Kidney (tissue), 14 donors: ENCODE measurements around the gene METTL23. TPM values are rescaled to one million over a fixed set of nuclear protein-coding genes. Genes with fewer than 3 reads are reported as not detected.
"Not testable (repeated sequence)": the region's sequence is repeated elsewhere in the genome, so short reads cannot be mapped to it uniquely, and the experiment has no call there.

Experiments used
- DNase-seq, 5 donors: peaks; one replicate each; pipeline ENCODE4 v3.0.0-alpha.2; 2013 to 2020
- FAIRE-seq: peaks from 2 replicates; lab custom pipeline; 2012; peaks lifted over from hg19 to GRCh38; lab: Jason Lieb, UNC
- H3K27ac ChIP-seq, 2 donors: one replicate each; pipeline ENCODE4 v1.7.0; 2013; ENCODE audit warnings: low read depth in 2 of 2, low read length in 2 of 2, inconsistent platforms in 1 of 2
- H3K27me3 ChIP-seq: one replicate; pipeline ENCODE4 v1.7.1; 2013; ENCODE audit warnings: low read length, inconsistent platforms; ENCODE audit not compliant: control insufficient read depth, insufficient read depth
- H3K36me3 ChIP-seq, 3 donors: one replicate each; pipeline versions ENCODE4 v1.7.0 to v1.7.1; 2013; ENCODE audit warnings: low read length in 3 of 3, control low read depth in 1 of 3, inconsistent platforms in 1 of 3; ENCODE audit not compliant: insufficient read depth in 3 of 3, control insufficient read depth in 2 of 3
- H3K4me1 ChIP-seq, 3 donors: one replicate each; pipeline versions ENCODE4 v1.7.0 to v1.7.1; 2013; ENCODE audit warnings: low read length in 3 of 3, inconsistent platforms in 1 of 3, low read depth in 1 of 3; ENCODE audit not compliant: control insufficient read depth in 2 of 3, insufficient read depth in 2 of 3
- H3K4me3 ChIP-seq, 3 donors: one replicate each; pipeline versions ENCODE4 v1.7.0 to v1.8.1; 2013; ENCODE audit warnings: low read length in 3 of 3, control low read depth in 1 of 3, inconsistent platforms in 1 of 3
- H3K9ac ChIP-seq, 3 donors: one replicate each; pipeline versions ENCODE4 v1.7.0 to v1.7.1; 2013; ENCODE audit warnings: low read length in 3 of 3, control low read depth in 1 of 3, inconsistent platforms in 1 of 3
- H3K9me3 ChIP-seq, 3 donors: one replicate each; pipeline versions ENCODE4 v1.7.0 to v1.7.1; 2013; ENCODE audit warnings: low read length in 3 of 3, control low read depth in 1 of 3, inconsistent platforms in 1 of 3; ENCODE audit not compliant: control insufficient read depth in 2 of 3, insufficient read depth in 1 of 3
- intact Hi-C: fragments of 100-400 bp; cut with DNase I; formaldehyde crosslinking; loops from one replicate; pipeline ENCODE4 v1.11.1; 2022
- polyA plus RNA-seq: library from polyadenylated mRNA; stranded (reverse); fragments of 350-450 nt; fragmentation: Illumina TruSeq; extraction: RNeasy Lipid Tissue Mini Kit (QIAGEN cat#74804); gene quantifications from one replicate; pipeline ENCODE4 v1.2.3, GENCODE V29; 2014; ENCODE audit warnings: low read depth, low replicate concordance; ENCODE audit not compliant: insufficient read depth
- total RNA-seq: library from RNA; stranded (reverse); fragmentation: NEBNext Ultra II Directional; extraction: Animal tissue kit (Norgen Biotek cat#: 25700); gene quantifications from one replicate; pipeline ENCODE4 v1.2.1, GENCODE V29; 2021
- TF ChIP-seq, protein P1 (sequence below): IDR thresholded peaks from 3 replicates; pipeline ENCODE4 v1.5.1; 2012; ENCODE audit warnings: mild to moderate bottlenecking, moderate library complexity, borderline replicate concordance; ENCODE audit not compliant: insufficient read depth; ENCODE audit errors: extremely low read depth
- donor health status: control.
- donor health status: control.
- donor health status: control.
- donor health status: control.
- donor health status: control.
- donor health status: DM: yes; HTN: yes; CAD: no.
- donor health status: Normal renal cell carcinoma (clear cell type).

The METTL23 gene
- total and polyA plus RNA-seq, 2 donors from 2014 or later, result 38.2 to 53.0 TPM

DNA sequence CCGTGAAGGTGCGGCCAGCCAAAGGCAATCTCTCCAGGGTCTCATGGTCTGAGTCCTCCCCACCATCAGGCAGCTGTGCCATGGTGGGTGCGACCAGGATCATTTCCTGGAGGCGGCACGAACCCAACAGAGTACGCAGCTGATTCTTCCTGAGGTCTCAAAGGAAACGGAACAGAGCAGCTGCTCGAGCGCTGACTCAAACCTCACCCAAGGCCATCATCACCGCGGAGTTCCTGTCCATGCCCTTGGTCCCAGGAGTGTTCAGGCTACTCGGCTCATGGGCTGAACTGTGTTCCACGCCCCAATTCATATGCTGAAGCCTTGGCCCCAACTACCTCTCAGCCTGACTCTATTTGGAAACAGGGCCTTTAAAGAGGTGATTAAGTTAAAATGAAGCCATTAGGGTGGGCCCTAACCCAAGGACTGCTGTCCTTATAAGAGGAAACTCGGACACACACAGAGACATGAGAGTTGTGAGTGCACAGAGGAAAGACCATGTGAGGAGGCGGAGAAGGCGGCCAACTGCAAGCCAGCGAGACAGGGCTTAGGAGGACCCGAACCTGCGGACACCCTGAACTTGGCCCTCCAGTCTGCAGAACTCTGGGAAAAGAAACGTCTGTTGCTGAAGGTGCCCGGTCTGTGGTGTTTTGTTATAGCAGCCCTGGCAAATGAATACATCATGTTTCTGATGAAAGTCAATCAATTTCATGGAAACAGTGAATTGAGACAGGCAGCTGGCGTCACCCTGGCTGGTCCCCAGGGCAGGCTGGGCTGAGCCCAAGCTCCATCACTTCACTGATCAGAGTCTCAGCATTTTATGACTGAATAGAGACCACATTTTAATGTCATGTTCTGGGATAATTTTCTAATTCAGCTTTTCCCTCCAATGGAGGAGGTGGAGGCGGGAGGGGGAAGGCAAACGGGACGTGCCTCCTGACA lies 29.6 kb upstream of the METTL23 start:
- FAIRE-seq (no peak), DNase-seq (peak in 1 of 5 donors; percentile 74)
- Histone ChIP-seq H3K27me3 (no peaks in the 10 kb centered on the region), H3K9ac (no peak overlapping the region), H3K4me1 (peaks cover 0 to 29% (median 12%) of the 10 kb centered on the region in 3 donors), H3K4me3 (no peak overlapping the region), H3K36me3 (no peaks in the 10 kb centered on the region), H3K9me3 (no peaks in the 10 kb centered on the region), H3K27ac (peak overlapping the region in 1 of 2 donors; percentile 32)
- intact Hi-C loops, result no loop called here
- TF ChIP-seq, protein P1, sequence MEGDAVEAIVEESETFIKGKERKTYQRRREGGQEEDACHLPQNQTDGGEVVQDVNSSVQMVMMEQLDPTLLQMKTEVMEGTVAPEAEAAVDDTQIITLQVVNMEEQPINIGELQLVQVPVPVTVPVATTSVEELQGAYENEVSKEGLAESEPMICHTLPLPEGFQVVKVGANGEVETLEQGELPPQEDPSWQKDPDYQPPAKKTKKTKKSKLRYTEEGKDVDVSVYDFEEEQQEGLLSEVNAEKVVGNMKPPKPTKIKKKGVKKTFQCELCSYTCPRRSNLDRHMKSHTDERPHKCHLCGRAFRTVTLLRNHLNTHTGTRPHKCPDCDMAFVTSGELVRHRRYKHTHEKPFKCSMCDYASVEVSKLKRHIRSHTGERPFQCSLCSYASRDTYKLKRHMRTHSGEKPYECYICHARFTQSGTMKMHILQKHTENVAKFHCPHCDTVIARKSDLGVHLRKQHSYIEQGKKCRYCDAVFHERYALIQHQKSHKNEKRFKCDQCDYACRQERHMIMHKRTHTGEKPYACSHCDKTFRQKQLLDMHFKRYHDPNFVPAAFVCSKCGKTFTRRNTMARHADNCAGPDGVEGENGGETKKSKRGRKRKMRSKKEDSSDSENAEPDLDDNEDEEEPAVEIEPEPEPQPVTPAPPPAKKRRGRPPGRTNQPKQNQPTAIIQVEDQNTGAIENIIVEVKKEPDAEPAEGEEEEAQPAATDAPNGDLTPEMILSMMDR, result no peak

DNA sequence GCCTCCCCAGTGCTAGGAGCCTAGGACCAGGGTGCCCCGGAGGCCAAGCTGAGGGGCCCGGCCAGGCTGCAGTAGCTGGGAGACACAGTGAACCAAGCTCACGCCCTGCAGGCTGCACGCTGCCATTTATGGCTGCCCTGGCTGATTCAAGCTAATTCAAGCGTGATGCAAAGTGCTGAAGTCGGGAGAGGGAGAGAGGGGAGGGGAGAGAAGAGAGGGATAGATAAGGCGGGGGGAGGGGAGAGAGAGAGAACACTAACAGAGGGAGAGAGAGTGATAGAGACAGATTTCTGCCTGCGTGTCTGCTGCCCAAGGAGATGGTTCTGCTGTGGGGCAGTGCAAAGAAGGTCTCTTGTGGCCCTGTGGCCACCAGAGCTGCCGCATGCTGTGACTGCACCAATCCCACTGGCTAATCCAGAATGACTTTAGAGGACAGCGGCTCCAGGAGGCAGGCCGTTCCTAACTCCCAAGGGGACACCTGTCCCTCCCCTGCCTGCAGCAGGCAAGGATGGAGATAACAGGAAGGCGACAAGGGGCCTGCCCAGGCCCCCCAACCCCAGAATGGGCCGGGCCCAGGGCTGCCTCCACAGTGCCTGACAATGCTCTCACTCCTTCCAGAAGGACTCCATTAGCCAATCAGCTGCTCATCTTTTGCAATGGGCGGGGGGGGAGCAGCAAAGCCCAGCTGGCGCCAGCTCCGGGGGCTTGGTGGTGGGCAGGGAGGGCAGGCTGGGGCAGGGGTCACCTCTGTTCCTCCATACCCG lies 28.8 kb upstream of the METTL23 start:
- intact Hi-C loops, result no loop called here
- FAIRE-seq (no peak), DNase-seq (peak; percentile 68 to 86 (median 83))
- Histone ChIP-seq H3K27me3 (no peaks in the 10 kb centered on the region), H3K9me3 (no peaks in the 10 kb centered on the region), H3K36me3 (no peaks in the 10 kb centered on the region), H3K4me3 (no peak overlapping the region), H3K27ac (no peak overlapping the region), H3K4me1 (peaks cover 0 to 29% (median 12%) of the 10 kb centered on the region in 3 donors), H3K9ac (no peak overlapping the region)
- TF ChIP-seq, protein P1, result no peak

DNA sequence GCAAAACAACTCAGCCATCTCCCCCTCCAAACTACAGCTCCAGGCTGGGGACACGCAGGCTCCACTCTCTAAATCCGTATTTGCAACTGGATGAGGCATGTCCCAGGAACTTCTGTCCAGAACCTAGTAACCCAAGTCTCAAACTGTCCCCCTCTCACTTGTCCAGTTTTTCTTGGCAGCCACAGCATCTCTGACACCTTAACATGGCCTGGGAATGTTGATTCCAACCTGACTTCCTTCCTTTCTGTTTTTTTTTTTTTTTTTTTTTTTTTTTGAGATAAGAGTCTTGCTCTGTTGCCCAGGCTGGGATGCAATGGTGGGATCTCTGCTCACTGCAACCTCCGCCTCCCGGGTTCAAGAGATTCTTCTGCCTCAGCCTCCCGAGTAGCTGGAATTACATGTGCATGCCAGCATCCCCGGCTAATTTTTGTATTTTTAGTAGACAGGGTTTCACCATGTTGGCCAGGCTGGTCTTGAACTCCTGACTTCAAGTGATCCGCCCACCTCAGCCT lies 28.1 kb upstream of the METTL23 start:
- intact Hi-C loops, H3K4me3 ChIP-seq, DNase-seq, FAIRE-seq, H3K27ac ChIP-seq, H3K9ac ChIP-seq, H3K9me3 ChIP-seq, H3K36me3 ChIP-seq, H3K27me3 ChIP-seq: not testable (repeated sequence)
- peaks cover 0 to 29% (median 12%) of the 10 kb centered on the region in 3 donors for H3K4me1 ChIP-seq

DNA sequence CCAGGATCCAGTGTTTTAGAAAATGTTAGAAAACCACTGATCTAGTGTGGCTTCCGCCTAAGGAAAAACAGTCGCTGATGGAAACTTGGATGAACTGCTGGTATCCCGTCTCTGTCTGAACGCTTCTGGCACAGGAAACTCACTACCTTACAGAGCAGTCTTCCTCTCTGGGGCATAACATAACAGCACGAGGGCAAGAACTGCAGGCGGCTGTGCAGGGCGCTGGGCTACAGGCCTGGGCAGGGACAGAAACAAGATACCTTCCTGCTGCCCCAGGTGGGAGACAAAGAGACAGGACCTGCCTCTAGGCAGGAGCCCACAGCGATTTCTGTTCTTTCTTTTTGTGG lies 26.4 kb upstream of the METTL23 start:
- intact Hi-C loops, result no loop called here
- no peaks in the 10 kb centered on the region for H3K27me3 ChIP-seq
- H3K4me1 ChIP-seq, result peaks cover 0 to 29% (median 12%) of the 10 kb centered on the region in 3 donors
- TF ChIP-seq, protein P1, result no peak
- no peak overlapping the region for H3K9ac ChIP-seq
- DNase-seq (no peak), FAIRE-seq (no peak)
- H3K4me3 ChIP-seq, result no peak overlapping the region
- no peaks in the 10 kb centered on the region for H3K36me3 ChIP-seq
- H3K9me3 ChIP-seq, result no peaks in the 10 kb centered on the region
- peak overlapping the region; percentile 34 to 83 for H3K27ac ChIP-seq
